Memory B cell (primary cell): ENCODE measurements around the gene NOL9.

ENCODE experiments used
- ATAC-seq: fragments of 150-1000 bp; cut with Tn5 transposase; 2 replicates; pipeline ENCODE4 v1.10.0; 2021; ENCODE audit warnings: low read depth, mild to moderate bottlenecking, moderate library complexity
- DNase-seq, 2 donors: peaks; one replicate each; pipeline ENCODE4 v3.0.0; 2022; ENCODE audit warnings: low spot score in 2 of 2
- H3K27ac Mint-ChIP-seq: one replicate; pipeline ENCODE4 v1.8.0; 2022; ENCODE audit warnings: mild to moderate bottlenecking, moderate library complexity, mixed read lengths
- H3K27me3 Mint-ChIP-seq: one replicate; pipeline ENCODE4 v1.8.0; 2022; ENCODE audit warnings: mixed read lengths
- H3K36me3 Mint-ChIP-seq: one replicate; pipeline ENCODE4 v1.8.0; 2022; ENCODE audit warnings: mild to moderate bottlenecking, mixed read lengths
- H3K4me1 Mint-ChIP-seq: one replicate; pipeline ENCODE4 v1.8.0; 2022; ENCODE audit warnings: mixed read lengths
- H3K4me3 Mint-ChIP-seq: one replicate; pipeline ENCODE4 v1.8.0; 2022; ENCODE audit warnings: mild to moderate bottlenecking, moderate library complexity, mixed read lengths
- H3K9me3 Mint-ChIP-seq: one replicate; pipeline ENCODE4 v1.8.0; 2022; ENCODE audit warnings: mixed read lengths

The NOL9 gene

DNA sequence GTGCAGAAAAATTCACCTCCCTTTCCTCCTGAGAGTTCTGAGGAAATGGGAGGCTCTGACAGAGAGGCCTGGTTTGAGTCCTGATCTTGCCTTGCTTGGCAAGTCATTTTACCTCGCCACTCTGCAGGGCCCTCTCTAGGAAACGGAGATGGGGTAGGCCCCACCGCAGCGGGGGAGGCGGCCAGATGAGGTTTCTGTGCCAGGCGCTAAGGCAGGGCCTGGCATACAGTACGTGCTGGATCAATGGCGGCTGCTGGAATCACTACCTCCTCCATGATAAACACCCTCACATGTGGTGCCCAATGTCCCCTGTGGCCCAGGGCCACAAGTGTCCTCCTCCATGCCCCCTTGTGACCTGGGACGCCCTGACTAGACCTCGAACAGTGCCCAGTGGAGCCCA, 62.3 kb downstream of the NOL9 start:
- no peak for ATAC-seq
- H3K9me3 Mint-ChIP-seq = no peaks in the 10 kb centered on the region
- H3K27me3 Mint-ChIP-seq = peaks cover 11% of the 10 kb centered on the region
- no peaks in the 10 kb centered on the region for H3K36me3 Mint-ChIP-seq
- H3K4me3 Mint-ChIP-seq = peak overlapping the region; percentile 74
- no peak for DNase-seq
- H3K4me1 Mint-ChIP-seq = peaks cover 12% of the 10 kb centered on the region
- H3K27ac Mint-ChIP-seq = no peak overlapping the region

DNA sequence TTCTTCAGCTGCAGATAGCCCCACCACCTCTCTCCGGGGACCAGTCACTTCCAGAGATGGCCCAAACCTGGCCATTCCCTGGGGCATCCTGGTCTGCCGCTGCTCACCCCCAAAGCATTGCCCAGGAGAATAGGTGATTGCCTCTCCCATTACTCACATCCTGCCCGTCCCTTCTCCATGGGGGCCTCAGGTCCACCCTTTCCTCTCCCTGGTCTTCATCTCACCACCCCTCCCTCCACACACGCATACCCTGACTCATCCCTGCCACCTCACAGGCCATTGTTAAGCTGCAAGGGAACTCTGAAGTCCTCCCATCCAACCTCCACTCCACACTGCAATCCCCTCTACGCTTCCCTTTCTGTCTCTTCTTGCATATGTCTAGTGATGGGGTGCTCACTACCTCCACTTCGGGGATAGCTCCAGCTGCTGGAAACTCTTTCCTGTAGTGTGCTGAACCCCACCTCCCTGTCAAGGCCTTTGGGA, 62.8 kb downstream of the NOL9 start, which contains the start of gene PLEKHG5:
PLEKHG5 (minus strand) TSS at position 188 of the 483 bp plus-strand sequence. CDS start 14,096 bp downstream, outside the sequence.
- Mint-ChIP-seq H3K4me1 (peaks cover 14% of the 10 kb centered on the region), H3K4me3 (peak within 1 kb of the TSS; percentile 74), H3K36me3 (no peaks in the 10 kb centered on the region), H3K27ac (no peak within 1 kb of the TSS), H3K9me3 (no peaks in the 10 kb centered on the region), H3K27me3 (peaks cover 11% of the 10 kb centered on the region)
- no peak for ATAC-seq
- no peak for DNase-seq

DNA sequence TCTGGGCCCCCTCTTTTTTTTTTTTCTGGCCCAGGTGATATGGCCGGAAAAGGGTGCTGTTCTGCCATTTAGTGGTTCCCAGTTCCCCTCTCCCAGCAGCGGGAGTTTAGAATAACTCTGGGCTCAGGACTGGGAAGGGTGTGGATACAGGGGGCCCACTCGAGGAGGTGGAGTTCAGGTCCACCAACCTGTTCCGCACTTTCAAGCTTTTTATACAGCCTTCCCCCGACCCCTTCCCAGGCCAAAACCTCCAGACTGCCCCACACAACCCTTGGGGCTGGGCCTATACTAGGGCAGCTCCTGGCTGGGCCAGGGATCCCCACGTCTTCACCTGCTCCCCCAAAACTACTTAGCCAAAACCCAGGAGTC, 63.2 kb downstream of the NOL9 start:
- peak overlapping the region; percentile 74 for H3K4me3 Mint-ChIP-seq
- DNase-seq = no peak
- H3K36me3 Mint-ChIP-seq = no peaks in the 10 kb centered on the region
- no peak overlapping the region for H3K27ac Mint-ChIP-seq
- no peaks in the 10 kb centered on the region for H3K9me3 Mint-ChIP-seq
- H3K27me3 Mint-ChIP-seq = peaks cover 16% of the 10 kb centered on the region
- ATAC-seq = no peak
- H3K4me1 Mint-ChIP-seq = peaks cover 17% of the 10 kb centered on the region

DNA sequence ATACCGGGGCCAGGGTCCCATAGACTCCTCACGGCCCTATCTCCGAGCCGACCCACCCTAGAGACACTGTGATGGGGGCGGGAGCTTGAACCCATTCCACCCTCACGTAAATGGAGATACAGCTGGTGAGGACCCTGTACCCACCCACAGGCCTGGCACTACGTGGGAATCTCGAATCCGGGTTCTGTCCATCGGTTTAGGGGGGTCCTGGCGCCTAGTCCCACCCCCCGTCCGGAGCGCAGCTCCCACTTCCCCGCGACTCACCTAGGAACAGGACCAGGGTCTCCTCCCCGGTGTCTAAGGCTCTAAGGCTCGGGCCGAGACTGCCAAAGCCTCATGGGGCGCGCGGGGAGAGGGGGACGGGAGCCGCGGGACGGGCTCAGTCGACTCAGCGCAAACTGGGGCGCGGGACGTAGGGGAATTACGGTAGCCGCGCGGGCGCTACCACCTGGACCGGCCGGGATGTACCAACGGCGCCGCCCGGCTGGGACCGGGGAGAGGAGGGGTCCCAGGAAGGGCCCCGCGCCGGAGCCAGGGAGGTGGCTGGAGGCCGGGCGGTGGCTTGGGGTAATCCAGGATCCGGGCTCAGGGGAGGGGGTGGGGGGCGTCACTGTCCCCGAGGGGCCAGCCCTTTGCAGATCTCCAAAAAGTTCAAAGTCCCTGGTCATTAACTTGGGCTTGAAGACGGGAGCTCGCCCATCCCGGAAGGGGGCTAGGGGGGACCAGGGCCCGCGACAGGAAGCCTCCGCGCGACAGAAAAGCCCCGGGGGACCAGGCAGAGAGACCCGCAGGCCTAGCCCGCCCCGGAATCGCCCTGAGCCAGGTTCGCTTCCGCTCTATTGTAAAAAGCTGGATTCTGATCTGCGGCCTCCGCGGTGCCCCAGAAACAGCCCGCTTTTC, 63.9 kb downstream of the NOL9 start:
- DNase-seq (peak in 1 of 2 donors; percentile 51), ATAC-seq (peak; percentile 52)
- H3K27ac Mint-ChIP-seq = no peak overlapping the region
- peaks cover 15% of the 10 kb centered on the region for H3K4me1 Mint-ChIP-seq
- peaks cover 18% of the 10 kb centered on the region for H3K27me3 Mint-ChIP-seq
- peak overlapping the region; percentile 74 for H3K4me3 Mint-ChIP-seq
- no peaks in the 10 kb centered on the region for H3K36me3 Mint-ChIP-seq
- H3K9me3 Mint-ChIP-seq = no peaks in the 10 kb centered on the region

DNA sequence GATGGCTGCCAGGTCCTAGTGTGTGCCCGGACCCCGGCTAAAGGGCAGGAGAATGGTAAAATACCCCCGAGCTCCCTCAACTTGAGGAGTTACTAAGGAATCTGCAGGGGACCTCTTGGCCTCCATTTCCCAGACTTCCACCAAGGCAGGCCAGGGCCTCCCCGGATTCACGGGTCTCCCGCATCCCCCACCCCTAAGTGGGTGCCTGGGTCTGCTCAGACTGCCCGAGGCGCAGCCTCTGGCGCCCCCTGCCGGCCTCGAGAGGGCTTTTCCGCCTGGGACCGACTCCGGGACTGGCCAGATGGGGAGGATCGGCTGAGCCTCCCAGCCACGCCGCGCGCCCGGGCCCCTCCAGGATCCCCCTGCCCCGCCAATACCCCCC, 64.5 kb downstream of the NOL9 start:
- Mint-ChIP-seq H3K9me3 (no peaks in the 10 kb centered on the region), H3K27ac (no peak overlapping the region), H3K4me1 (peaks cover 16% of the 10 kb centered on the region), H3K4me3 (peak overlapping the region; percentile 74), H3K36me3 (no peaks in the 10 kb centered on the region), H3K27me3 (peaks cover 18% of the 10 kb centered on the region)
- peak; percentile 71 to 83 for DNase-seq
- peak; percentile 76 for ATAC-seq

DNA sequence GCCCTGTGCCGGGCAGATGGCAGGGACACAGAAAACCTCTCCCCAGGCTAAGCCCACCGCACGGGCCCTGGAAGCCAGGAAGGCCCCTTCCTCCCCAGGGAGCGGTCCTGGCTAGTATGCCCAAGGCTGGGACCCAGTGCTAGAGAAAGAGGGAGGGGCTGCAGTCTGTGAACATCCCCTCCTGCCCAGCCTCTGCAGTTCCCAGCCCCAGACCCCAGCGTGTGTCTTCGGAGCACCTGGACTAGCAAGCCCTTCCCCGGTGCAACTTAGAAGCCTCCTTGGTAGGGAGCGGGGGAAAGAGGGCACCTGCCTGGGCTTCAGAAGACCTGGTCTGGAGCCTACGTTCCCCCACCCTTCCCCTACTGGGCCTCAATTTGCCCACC, 64.9 kb downstream of the NOL9 start:
- DNase-seq (no peak), ATAC-seq (no peak)
- Mint-ChIP-seq H3K4me3 (peak overlapping the region; percentile 3), H3K27me3 (peaks cover 22% of the 10 kb centered on the region), H3K9me3 (no peaks in the 10 kb centered on the region), H3K27ac (no peak overlapping the region), H3K36me3 (no peaks in the 10 kb centered on the region), H3K4me1 (peaks cover 17% of the 10 kb centered on the region)

DNA sequence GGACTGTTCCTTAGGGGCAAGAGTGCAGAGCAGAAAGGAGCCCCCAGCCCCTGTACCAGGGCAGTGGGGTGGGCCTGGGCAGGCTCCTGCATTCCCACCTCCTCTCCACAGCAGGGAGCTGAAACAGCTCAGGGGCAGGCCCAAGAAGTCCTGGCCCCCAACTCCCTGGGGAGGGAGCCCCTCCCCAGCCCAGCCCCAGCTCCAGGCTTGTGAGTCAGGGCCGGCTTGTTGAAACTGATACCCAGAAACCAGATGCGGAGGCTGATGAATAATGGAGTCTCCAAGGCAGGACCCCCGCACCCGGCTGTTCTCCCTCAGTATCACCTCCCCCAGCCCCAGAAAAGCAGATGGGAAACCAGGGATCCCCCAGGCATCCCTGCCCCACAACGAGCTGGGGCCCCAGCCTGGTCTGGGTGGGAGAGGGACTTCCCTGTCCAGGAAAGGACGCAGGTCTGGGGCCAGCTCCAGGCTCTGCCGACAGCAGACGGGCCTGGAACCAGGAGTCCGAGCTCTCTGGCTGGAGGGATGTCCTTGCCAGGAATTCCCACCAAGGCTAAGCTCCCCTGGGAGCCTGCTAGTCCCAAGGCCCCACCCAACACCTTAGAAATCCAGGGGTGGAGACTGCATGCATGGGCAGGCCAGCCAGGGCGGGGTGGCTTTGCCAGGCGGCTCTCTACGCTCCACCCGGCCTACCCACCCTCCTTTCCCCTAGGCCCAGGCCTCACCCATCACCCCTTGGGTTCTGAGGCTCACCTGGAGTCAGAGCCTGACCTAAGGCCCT, 65.5 kb downstream of the NOL9 start:
- peaks cover 17% of the 10 kb centered on the region for H3K4me1 Mint-ChIP-seq
- DNase-seq = no peak
- no peak overlapping the region for H3K27ac Mint-ChIP-seq
- H3K4me3 Mint-ChIP-seq = no peak overlapping the region
- peaks cover 22% of the 10 kb centered on the region for H3K27me3 Mint-ChIP-seq
- no peaks in the 10 kb centered on the region for H3K36me3 Mint-ChIP-seq
- ATAC-seq = no peak
- H3K9me3 Mint-ChIP-seq = no peaks in the 10 kb centered on the region

DNA sequence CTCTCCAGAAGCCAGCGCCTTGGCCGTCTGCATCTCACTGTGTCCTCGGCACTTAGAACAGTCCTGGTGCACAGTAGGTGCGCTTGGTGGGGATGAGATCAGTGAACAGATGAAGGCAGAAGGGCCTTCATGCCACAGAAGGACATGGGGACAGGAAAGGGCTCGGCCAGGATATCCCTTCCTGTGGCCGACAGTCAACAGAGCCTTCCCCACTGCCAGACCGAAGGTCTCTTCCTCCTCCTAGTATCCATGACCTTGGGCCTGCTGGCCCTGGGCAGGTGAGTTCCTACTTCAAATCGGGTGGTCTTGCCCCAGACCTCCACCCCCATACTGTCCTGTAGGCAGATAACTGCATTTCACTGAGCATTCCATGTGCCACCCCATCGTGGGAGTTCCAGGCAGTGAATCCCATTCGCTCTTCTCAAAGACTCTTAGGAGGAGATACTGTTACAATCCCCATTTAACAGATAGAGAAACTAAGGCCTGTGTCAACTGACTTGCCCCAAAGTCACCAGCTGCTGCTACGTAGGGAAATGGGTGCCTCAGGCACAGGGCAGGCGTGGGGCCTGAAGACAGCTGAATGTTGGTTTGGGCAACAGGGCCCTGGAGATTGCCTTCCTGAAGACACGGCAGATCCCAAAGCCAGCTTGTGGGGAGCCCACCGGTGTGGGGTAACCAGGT, 66.4 kb downstream of the NOL9 start:
- Mint-ChIP-seq H3K27ac (no peak overlapping the region), H3K36me3 (no peaks in the 10 kb centered on the region), H3K27me3 (peaks cover 22% of the 10 kb centered on the region), H3K4me3 (no peak overlapping the region), H3K4me1 (peaks cover 17% of the 10 kb centered on the region), H3K9me3 (no peaks in the 10 kb centered on the region)
- ATAC-seq = no peak
- DNase-seq = no peak

DNA sequence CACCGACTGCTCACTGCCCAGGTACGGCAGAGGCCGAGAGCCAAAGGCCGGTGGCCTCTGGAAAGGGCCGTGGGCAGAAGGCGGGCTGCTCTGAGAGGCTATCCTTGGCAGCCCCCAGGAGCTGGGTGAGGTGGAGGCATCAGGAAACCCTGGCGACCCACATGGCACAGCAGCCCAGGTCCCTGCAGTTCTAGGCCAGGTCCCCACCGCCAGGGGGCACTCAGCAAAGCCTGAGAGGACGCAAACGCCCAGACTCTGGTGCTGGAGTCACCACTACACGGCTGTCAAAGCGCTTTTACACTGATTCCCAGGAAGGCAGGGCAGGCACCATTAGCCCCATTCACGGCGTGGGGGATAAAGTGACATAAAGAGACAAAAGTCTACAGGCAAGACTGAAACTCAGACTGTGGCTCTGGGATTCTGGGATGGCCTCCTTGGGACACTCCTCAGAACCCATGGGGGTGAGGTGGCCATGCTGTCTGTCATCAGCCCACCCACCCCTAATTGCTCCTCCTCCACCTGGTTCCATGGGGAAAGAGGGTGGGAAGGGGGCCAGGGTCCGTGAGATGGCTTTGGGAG, 67.8 kb downstream of the NOL9 start:
- ATAC-seq (peak; percentile 78), DNase-seq (peak; percentile 79 to 86)
- Mint-ChIP-seq H3K9me3 (no peaks in the 10 kb centered on the region), H3K4me1 (peaks cover 14% of the 10 kb centered on the region), H3K4me3 (peak overlapping the region; percentile 6), H3K27me3 (peaks cover 25% of the 10 kb centered on the region), H3K36me3 (no peaks in the 10 kb centered on the region), H3K27ac (no peak overlapping the region)

DNA sequence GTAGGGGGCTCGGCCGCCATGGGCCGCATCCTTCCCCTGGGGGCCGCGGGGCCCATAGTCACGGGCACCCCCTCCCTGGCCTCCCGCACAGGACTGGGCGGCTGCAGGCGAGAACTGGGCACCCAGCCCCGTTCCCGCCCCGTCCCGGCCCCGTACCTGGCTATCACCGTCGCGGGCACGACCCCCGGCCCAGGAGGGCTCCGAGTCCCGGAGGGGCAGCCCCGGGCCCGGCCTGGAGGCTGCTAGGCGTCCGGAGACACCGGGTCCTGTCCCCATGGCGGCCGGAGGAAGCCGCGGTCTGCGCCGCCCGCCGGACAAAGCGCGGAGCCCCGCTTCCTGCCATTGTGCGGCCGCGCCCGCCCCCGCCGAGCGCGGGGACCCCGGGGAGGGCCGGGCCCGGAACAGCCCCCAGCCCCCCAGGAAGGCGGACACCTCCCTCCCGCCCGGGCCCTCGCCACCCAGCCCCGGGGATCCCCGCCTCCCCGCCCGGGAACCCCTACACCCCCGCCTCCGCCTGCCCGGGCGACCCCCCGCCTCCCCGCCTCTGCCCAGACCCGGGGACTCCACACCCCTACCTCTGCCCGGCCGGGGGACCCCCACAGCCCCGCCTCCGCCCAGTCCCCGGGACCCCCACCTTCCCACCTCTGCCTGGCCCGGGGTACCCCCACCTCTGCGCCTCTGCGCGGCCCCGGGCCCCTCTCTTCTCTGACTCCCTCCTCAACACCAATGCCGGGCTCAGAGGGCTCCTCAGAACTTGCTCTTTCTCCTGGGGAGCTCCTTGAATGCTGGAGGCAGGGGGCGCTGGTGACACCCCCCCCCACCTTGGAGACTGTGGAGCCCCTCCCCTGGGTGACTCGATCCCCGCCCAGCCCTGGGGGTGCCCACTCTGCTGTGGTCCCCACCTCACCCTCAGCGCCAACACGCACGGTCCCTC, 68.9 kb downstream of the NOL9 start:
- H3K27me3 Mint-ChIP-seq = peaks cover 28% of the 10 kb centered on the region
- ATAC-seq (no peak), DNase-seq (no peak)
- no peak overlapping the region for H3K27ac Mint-ChIP-seq
- peaks cover 9% of the 10 kb centered on the region for H3K4me1 Mint-ChIP-seq
- H3K9me3 Mint-ChIP-seq = no peaks in the 10 kb centered on the region
- H3K4me3 Mint-ChIP-seq = peak overlapping the region; percentile 62
- H3K36me3 Mint-ChIP-seq = no peaks in the 10 kb centered on the region

DNA sequence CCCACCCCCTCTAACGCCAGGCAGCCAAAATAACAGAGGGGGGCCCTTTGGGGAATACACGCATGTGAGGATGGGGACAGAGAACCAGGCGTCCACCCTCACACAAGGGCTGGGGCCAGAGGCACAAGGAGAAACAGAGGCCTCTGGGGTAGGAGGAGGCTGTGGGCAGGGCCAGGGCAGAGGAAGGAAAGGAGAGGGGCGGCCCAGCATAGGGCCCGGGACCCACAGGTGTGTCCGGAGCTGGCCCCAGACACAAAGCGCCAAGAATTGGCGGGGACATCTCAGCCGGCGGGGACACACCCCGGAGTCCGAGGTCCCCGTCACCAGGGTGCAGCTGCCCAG, 69.5 kb downstream of the NOL9 start:
- Mint-ChIP-seq H3K4me1 (peaks cover 9% of the 10 kb centered on the region), H3K27ac (no peak overlapping the region), H3K4me3 (peak overlapping the region; percentile 16), H3K36me3 (no peaks in the 10 kb centered on the region), H3K9me3 (no peaks in the 10 kb centered on the region), H3K27me3 (peaks cover 28% of the 10 kb centered on the region)
- no peak for DNase-seq
- no peak for ATAC-seq

DNA sequence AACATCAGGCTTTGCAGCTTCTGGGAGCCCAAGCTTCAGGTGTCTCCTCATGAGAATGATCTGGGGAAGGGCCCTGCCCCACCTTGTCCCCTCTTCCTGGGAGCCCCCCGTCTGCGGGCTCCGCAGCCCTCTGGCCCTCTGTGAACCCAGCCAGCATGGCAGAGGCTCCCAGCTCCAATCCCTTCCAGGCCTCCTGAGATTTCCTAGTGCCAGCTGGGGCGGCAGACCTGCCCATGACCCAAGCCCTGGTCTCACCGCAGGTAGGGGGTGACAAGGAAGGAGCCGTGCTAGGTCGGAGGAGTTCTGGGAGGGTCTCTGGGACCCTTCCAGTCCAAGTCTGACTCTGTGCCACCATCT, 70.6 kb downstream of the NOL9 start:
- no peaks in the 10 kb centered on the region for H3K36me3 Mint-ChIP-seq
- H3K9me3 Mint-ChIP-seq = no peaks in the 10 kb centered on the region
- H3K4me1 Mint-ChIP-seq = peaks cover 9% of the 10 kb centered on the region
- H3K27me3 Mint-ChIP-seq = peaks cover 28% of the 10 kb centered on the region
- DNase-seq (no peak), ATAC-seq (no peak)
- H3K4me3 Mint-ChIP-seq = no peak overlapping the region
- H3K27ac Mint-ChIP-seq = no peak overlapping the region
